Liver (tissue), 9 donors: ENCODE results near the gene SLC1A3. TPM values are rescaled to one million over a fixed set of nuclear protein-coding genes. Genes with fewer than 3 reads are reported as not detected.

ENCODE experiments used
- DNase-seq: peaks from one replicate; pipeline ENCODE4 v3.0.0-alpha.2; 2017; ENCODE audit warnings: low spot score
- H3K27ac ChIP-seq, 2 donors: one replicate each; pipeline ENCODE4 v1.7.0; 2013; ENCODE audit warnings: inconsistent platforms in 2 of 2, low read length in 2 of 2, control low read depth in 1 of 2, low read depth in 1 of 2, mild to moderate bottlenecking in 1 of 2
- H3K27me3 ChIP-seq, 4 donors: one replicate each; pipeline versions ENCODE4 v1.6.1 to v1.7.0; 2013; ENCODE audit warnings: low read length in 3 of 4, inconsistent platforms in 1 of 4, mild to moderate bottlenecking in 1 of 4, moderate library complexity in 1 of 4; ENCODE audit not compliant: control insufficient read depth in 4 of 4, insufficient read depth in 4 of 4
- H3K36me3 ChIP-seq, 4 donors: one replicate each; pipeline versions ENCODE4 v1.6.1 to v1.7.0; 2013; ENCODE audit warnings: low read length in 3 of 4, mild to moderate bottlenecking in 3 of 4, low read depth in 1 of 4, moderate library complexity in 1 of 4; ENCODE audit not compliant: control insufficient read depth in 4 of 4, insufficient read depth in 3 of 4
- H3K4me1 ChIP-seq, 4 donors: one replicate each; pipeline versions ENCODE4 v1.6.1 to v1.7.0; 2013; ENCODE audit warnings: low read length in 3 of 4, mild to moderate bottlenecking in 3 of 4, moderate library complexity in 1 of 4; ENCODE audit not compliant: control insufficient read depth in 4 of 4, insufficient read depth in 4 of 4
- H3K4me3 ChIP-seq, 3 donors: one replicate each; pipeline versions ENCODE4 v1.6.1 to v1.7.0; 2013; ENCODE audit warnings: low read length in 3 of 3, control low read depth in 1 of 3, low read depth in 1 of 3, mild to moderate bottlenecking in 1 of 3
- H3K9ac ChIP-seq, 2 donors: one replicate each; pipeline ENCODE4 v1.7.0; 2013; ENCODE audit warnings: low read length in 2 of 2, mild to moderate bottlenecking in 2 of 2, moderate library complexity in 2 of 2, control low read depth in 1 of 2, low read depth in 1 of 2
- H3K9me3 ChIP-seq, 4 donors: one replicate each; pipeline versions ENCODE4 v1.6.1 to v1.7.0; 2013; ENCODE audit warnings: low read length in 3 of 4; ENCODE audit not compliant: control insufficient read depth in 4 of 4
- ATF3 ChIP-seq: IDR thresholded peaks from 2 replicates; pipeline ENCODE4 v1.6.1; 2016; ENCODE audit warnings: antibody characterized with exemption
- CTCF ChIP-seq: fragments of 150-350 bp; IDR thresholded peaks from 2 replicates; pipeline ENCODE4 v1.5.1; 2017; ENCODE audit warnings: improper control_type of control experiment, low read depth, low read length; ENCODE audit not compliant: missing input control
- EGR1 ChIP-seq, 2 donors: IDR thresholded peaks; 2 replicates each; pipeline ENCODE4 v1.6.1; 2016 to 2018; ENCODE audit warnings: antibody characterized with exemption in 2 of 2, low read depth in 2 of 2
- FOXA1 ChIP-seq: IDR thresholded peaks from 2 replicates; pipeline ENCODE4 v1.6.1; 2016; ENCODE audit warnings: antibody characterized with exemption
- FOXA2 ChIP-seq: IDR thresholded peaks from 2 replicates; pipeline ENCODE4 v1.6.1; 2016; ENCODE audit warnings: antibody characterized with exemption
- GABPA ChIP-seq, 2 donors: IDR thresholded peaks in 1 of 2; conservative IDR thresholded peaks in 1 of 2; 2 replicates each; pipeline ENCODE4 v1.6.1; 2016; ENCODE audit warnings: antibody characterized with exemption in 2 of 2, mild to moderate bottlenecking in 1 of 2, moderate library complexity in 1 of 2
- HNF4A ChIP-seq, 2 donors: conservative IDR thresholded peaks; 2 replicates each; pipeline ENCODE4 v1.6.1; 2016; ENCODE audit warnings: antibody characterized with exemption in 2 of 2, mild to moderate bottlenecking in 2 of 2
- HNF4G ChIP-seq: IDR thresholded peaks from 2 replicates; pipeline ENCODE4 v1.6.1; 2016; ENCODE audit warnings: antibody characterized with exemption
- JUND ChIP-seq, 2 donors: IDR thresholded peaks; 2 replicates each; pipeline ENCODE4 v1.6.1; 2016; ENCODE audit warnings: antibody characterized with exemption in 2 of 2
- MAX ChIP-seq: IDR thresholded peaks from 2 replicates; pipeline ENCODE4 v1.6.1; 2016; ENCODE audit warnings: antibody characterized with exemption
- NR2F2 ChIP-seq: IDR thresholded peaks from 2 replicates; pipeline ENCODE4 v1.6.1; 2016; ENCODE audit warnings: antibody characterized with exemption
- RAD21 ChIP-seq, 2 donors: IDR thresholded peaks; 2 replicates each; pipeline ENCODE4 v1.6.1; 2016; ENCODE audit warnings: antibody characterized with exemption in 2 of 2, mild to moderate bottlenecking in 2 of 2
- REST ChIP-seq: IDR thresholded peaks from 2 replicates; pipeline ENCODE4 v1.6.1; 2016; ENCODE audit warnings: antibody characterized with exemption, mild to moderate bottlenecking
- RXRA ChIP-seq, 2 donors: IDR thresholded peaks; 2 replicates each; pipeline ENCODE4 v1.6.1; 2017 to 2018; ENCODE audit warnings: antibody characterized with exemption in 2 of 2, mild to moderate bottlenecking in 1 of 2
- SP1 ChIP-seq: IDR thresholded peaks from 2 replicates; pipeline ENCODE4 v1.6.1; 2018; ENCODE audit warnings: antibody characterized with exemption, mild to moderate bottlenecking
- TAF1 ChIP-seq: conservative IDR thresholded peaks from 2 replicates; pipeline ENCODE4 v1.6.1; 2016; ENCODE audit warnings: antibody characterized with exemption, mild to moderate bottlenecking
- YY1 ChIP-seq: IDR thresholded peaks from 2 replicates; pipeline ENCODE4 v1.6.1; 2016; ENCODE audit warnings: antibody characterized with exemption, mild to moderate bottlenecking
- ZBTB33 ChIP-seq: IDR thresholded peaks from 2 replicates; pipeline ENCODE4 v1.6.1; 2016; ENCODE audit warnings: antibody characterized with exemption
- WGBS: extraction: QIAGEN DNeasy Blood & Tissue Kit; methylation state at CpG from one replicate; pipeline ENCODE4 v1.1.7; 2013; 5-methylcytosine and 5-hydroxymethylcytosine counted together
- polyA plus RNA-seq, 2 donors: library from polyadenylated mRNA; stranded (reverse) in 1 of 2; unstranded in 1 of 2; fragments of 200-250 nt in 1 of 2; fragments of >200 nt in 1 of 2; fragmentation: Nextera tagmentation in 1 of 2; extraction: Ambion mirVana in 1 of 2; gene quantifications; one replicate each; pipeline versions ENCODE4 v1.2.1 to v1.2.3, GENCODE V29; 2013 to 2015
- total RNA-seq, 2 donors: library from RNA; depleted of rRNA; stranded (reverse); fragments of >200 nt; gene quantifications; one replicate each; pipeline ENCODE4 v1.2.3, GENCODE V29; 2014
- donor health status: healthy.
- donor health status: healthy.
- donor health status: healthy.
- donor health status: healthy.
- donor health status: healthy.

SLC1A3 gene
- total and polyA plus RNA-seq, 4 donors = 1.8 to 8.8 (median 2.8) TPM

GRCh38 chr5:36573438-36573837 lies 33.0 kb upstream of the SLC1A3 start:
- H3K9me3 ChIP-seq = no peaks in the 10 kb centered on the region
- H3K4me1 ChIP-seq = no peaks in the 10 kb centered on the region
- no peaks in the 10 kb centered on the region for H3K36me3 ChIP-seq
- 60% methylated on average over 2 of the region's 2 CpGs for WGBS
- no peak overlapping the region for H3K27ac ChIP-seq
- H3K9ac ChIP-seq = no peak overlapping the region
- no peaks in the 10 kb centered on the region for H3K27me3 ChIP-seq
- H3K4me3 ChIP-seq = no peak overlapping the region
- TF ChIP-seq JUND (IDR thresholded peaks at IDR 0.05) (no peak), CTCF (no peak), REST (no peak), TAF1 (no peak), FOXA2 (no peak), MAX (no peak), GABPA (IDR thresholded peaks at IDR 0.05 in 1 of 2, conservative IDR thresholded peaks at IDR 0.05 in 1 of 2) (no peak), FOXA1 (no peak), YY1 (no peak), EGR1 (IDR thresholded peaks at IDR 0.05; ENCODE audit: low read depth in 2 of 2) (no peak), ZBTB33 (no peak), SP1 (no peak)
- DNase-seq = no peak

GRCh38 chr5:36575361-36575781 lies 31.0 kb upstream of the SLC1A3 start:
- no peak for TF ChIP-seq YY1
- TF ChIP-seq NR2F2 = no peak
- TF ChIP-seq JUND (IDR thresholded peaks at IDR 0.05) = no peak
- TF ChIP-seq MAX = no peak
- no peak for TF ChIP-seq FOXA2
- TF ChIP-seq CTCF = no peak
- TF ChIP-seq SP1 = no peak
- no peak for TF ChIP-seq ATF3
- no peak for TF ChIP-seq RXRA (IDR thresholded peaks at IDR 0.05)
- no peak for TF ChIP-seq TAF1
- no peak for TF ChIP-seq ZBTB33
- TF ChIP-seq HNF4G = no peak
- TF ChIP-seq RAD21 (IDR thresholded peaks at IDR 0.05) = no peak
- TF ChIP-seq HNF4A (conservative IDR thresholded peaks at IDR 0.05) = no peak
- Histone ChIP-seq H3K36me3 (no peaks in the 10 kb centered on the region), H3K9ac (no peak overlapping the region), H3K27ac (no peak overlapping the region), H3K27me3 (no peaks in the 10 kb centered on the region), H3K9me3 (no peaks in the 10 kb centered on the region), H3K4me1 (no peaks in the 10 kb centered on the region), H3K4me3 (no peak overlapping the region)
- 70% methylated on average over 4 of the region's 4 CpGs for WGBS
- DNase-seq = no peak
